NCI-H460 (cell line): ENCODE measurements around the gene DNMT3A. TPM values are rescaled to one million over a fixed set of nuclear protein-coding genes. Genes with fewer than 3 reads are reported as not detected.

ENCODE experiments used
- DNase-seq: peaks from one replicate; pipeline ENCODE4 v3.0.0-alpha.2; 2016; ENCODE audit warnings: low read depth; ENCODE audit errors: extremely low read depth
- polyA plus RNA-seq: library from polyadenylated mRNA; depleted of rRNA; stranded (reverse); fragments of >200 nt; gene quantifications from 2 replicates; pipeline ENCODE4 v1.2.3, GENCODE V29; 2014; cell fraction: nucleus; rRNA removed
- total RNA-seq: library from RNA; depleted of rRNA; stranded (reverse); fragments of >200 nt; shearing (Covaris generic); gene quantifications from 2 replicates; pipeline ENCODE4 v1.2.3, GENCODE V29; 2014; rRNA removed

The DNMT3A gene
- total RNA-seq: 4.3 and 4.9 TPM in 2 replicates
- polyA plus RNA-seq: 3.7 and 8.1 TPM in 2 replicates

DNA sequence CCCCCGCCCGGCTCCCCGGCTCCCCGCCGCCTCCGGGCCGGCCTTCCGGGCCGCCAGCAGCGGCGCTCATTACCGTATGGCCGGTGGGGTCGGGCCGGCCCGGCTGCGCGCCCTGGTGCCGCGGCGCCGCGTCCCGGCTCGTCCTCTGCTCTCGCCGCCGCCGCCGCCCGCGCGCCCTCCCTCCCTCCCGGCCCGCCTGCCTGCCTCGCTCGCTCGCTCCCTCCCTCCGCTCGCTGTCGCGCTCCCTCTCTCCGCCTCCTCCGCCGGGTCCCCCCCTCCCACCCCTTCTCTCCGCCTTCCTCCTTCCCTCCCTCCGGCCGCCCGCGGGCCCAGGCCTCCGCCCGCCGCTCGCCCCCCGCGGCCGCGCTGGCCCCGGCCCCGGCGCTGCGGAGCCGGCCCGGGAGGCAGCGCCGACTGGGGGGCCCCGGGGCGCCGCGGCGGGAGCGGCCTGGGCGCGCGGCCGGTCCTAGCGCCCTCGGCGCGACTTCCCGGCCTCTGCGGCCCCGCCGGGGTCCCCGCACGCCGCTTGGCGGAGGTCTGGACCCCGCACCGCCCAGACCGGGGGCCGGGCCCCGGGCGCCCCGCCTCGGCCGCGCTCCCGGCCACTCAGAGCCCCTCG is at the start of gene DNMT3A:
DNMT3A (minus strand) TSS at position 173 of the 619 bp plus-strand sequence. CDS start 27,941 bp downstream, outside the sequence.
- peak; percentile 47 for DNase-seq

DNA sequence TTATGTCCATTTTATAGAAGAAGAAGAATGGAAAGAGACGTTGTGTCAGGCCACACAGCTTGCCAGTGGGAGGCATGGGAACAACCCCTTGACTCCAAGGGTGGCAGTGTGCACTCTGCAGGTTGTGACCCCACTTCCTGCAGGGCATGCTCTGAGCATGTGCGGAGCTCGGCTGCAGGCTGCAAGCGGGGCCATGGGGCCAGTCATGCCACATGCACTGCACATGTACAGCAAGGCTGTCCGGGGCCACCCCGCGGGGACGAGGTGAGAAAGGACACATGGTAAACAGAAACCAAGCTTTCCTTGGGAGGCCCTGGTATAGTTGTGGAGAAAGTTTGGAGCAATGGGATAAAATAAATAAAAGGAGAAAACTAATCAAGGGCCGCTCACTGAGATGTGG is 47.4 kb upstream of the DNMT3A start:
- DNase-seq: no peak

DNA sequence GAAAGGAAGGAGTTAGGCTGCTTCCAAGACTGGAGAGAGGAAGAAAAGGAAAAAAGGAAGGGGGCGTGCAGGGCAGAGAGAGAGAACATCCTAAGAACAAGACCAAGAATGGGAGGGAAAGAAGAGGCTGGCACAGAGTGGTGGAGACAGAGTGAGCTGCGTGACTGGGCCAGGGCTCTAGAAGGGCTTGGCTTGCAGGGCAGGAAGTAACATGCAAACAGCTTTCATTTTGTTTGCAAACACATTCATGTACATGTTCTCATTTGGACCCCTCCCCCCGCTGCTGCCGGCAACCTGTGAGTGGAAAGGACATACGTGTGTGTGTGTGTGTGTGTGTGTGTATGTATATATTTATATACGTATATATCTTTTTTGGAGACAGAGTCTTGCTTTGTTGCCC is 46.8 kb upstream of the DNMT3A start:
- DNase-seq: no peak

DNA sequence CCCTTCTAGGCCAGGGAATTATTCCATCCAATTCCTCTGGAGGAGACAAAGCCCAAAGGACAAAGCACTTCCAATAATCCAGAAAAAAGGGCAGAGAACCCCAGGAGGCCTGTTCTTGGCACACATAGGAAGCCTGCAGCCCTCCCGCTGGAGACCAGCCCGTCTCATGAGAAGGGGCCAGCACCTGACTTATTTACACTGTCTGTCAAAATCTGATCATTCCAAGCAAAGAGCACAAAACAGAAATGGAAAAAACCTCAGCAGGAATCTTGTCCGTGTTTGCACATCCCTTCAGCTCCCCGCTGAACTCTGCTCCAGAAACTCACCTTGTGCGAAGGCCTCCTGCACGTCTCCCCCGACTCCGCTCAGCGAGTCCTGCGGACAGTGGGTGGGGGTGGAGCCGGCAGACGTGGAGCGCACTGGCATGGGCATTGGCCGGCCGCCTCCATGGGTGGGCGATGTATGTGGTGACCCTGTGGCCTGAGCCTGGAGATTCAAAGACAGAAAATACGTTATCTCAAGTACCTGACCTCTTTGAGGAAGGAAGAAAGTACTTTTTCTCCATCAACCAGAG is 46.2 kb upstream of the DNMT3A start:
- no peak for DNase-seq

DNA sequence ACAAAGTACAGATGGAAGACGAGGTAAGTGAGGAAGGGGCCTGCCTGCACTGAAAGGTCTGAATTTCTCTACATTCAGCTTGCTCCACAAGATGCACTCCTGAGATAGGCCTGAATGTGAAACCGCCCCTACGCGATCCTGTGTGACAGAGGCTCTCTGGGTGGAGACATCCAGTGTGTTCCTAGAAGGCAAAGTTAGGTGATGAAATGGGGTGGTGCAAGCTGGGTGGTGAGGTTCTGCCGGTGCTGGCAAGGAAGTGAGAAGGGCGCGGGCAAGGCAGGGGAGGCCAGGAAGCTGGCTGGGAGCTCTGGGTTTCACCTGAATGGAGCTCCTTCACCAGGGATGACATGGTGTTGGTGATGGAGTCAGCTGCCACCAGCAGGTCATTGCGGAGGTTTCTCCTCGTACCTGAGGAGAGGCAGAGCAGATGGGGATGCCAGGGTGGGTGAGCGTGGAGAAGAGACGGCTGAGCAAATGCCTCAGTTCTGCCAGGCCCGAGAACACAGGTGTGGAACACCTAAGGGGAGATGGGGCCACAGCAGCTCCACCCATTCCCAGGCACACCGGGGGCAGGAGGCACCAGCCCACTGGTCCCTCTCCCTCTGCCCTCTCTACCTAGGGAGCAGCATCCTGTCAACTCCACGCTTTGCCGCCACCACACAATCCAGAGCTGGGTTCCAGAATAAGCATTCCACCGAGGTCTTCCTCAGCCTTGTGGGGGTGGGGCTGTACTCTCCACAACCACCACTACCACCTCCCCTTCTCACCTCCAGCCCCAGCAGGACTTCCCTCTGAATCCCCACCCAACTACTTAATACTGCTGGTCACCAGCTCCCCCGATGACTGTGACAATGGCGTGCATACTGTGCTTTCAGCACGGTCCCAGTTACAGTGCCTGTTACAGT is 45.5 kb upstream of the DNMT3A start:
- DNase-seq: no peak

DNA sequence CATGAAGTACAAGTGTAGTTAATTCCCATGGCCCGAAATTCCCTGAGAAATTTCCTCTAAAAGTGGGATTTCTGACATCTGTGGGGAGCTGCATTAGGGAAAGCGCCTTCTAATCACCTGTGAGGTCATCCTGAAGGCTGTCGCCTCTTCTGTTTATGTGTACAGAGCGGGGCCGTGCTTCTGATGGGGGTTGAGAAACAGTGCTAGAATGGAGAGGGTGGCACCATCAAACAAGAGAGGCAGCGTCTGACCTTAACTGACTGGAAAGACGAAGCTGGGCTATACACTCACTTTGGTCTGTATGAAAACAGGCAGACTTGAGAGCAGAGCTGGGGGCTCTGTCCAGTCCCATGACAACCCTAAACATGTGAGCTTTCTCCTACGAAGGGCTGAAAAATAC is 44.2 kb upstream of the DNMT3A start:
- DNase-seq: no peak

DNA sequence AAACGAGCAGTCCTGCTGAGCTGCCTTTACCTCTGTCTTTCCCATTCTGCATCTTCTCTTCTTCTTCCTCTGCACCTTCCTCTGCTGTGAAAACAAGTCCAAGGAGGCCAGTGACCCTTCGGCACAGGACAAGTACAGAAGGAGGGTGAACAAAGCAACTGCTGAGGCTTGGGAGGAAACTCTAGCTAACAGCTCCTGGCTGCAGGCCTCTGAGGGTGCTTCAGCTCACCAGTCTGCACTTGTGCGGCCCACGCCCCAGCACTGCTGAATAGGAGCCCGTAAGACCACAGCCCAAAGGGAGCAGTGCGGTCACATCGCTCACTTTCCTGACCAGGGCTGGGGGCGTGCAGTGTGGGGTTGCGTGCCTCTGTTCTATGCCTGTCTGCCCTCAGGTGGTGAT is 42.1 kb upstream of the DNMT3A start:
- DNase-seq: no peak

DNA sequence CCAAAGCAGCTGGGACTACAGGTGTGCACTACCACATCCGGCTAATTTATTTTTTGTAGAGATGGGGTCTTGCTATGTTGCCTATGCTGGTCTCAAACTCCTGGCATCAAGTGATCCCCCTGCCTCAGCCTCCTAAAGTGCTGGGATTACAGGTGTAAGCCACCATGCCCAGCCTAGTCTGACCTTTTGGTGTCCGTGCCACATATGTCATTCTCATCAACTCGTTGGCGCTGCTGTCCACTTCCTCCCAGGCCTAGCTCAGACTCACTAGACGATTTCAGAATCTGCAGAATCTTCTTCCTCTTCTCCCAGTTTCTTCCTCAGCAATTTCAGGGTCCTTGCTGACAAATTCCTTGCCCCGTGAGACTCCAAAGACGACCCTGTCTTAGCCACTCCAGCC is 39.8 kb upstream of the DNMT3A start:
- DNase-seq: no peak

DNA sequence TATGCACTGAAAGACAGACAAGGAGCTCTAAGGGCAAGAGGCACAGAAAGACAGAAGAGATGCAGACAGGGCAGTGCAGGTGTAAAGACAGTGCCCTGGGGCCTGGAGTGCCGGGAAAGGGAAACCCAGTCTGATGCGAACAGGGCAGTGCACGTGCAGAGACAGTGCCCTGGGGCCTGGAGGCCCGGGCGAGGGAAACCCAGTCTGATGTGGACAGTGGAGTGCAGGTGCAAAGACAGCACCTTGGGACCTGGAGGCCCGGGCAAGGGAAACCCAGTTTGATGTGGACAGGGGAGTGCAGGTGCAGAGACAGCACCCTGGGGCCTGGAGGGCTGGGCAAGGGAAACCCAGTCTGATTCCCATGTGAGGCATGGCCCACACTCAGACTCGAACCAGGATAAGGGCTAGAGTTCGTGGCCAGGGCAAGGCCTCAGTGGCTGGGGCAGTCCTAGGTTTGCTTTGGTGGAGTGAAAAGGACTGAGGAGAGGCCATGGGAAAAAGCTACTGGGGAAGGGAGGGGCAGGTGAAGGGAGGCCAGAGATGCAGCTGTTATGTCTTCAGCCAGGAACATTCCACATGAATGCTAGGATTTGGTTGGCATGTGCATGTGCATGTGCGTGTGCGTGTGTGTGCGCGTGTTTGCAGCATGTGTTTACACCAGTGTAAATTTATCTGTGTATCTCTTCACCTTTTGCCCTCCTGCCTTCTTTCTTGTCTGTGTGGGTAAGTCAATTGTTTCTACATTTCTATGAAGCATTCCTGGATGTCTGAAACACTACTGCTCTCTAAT is 39.1 kb upstream of the DNMT3A start:
- no peak for DNase-seq

DNA sequence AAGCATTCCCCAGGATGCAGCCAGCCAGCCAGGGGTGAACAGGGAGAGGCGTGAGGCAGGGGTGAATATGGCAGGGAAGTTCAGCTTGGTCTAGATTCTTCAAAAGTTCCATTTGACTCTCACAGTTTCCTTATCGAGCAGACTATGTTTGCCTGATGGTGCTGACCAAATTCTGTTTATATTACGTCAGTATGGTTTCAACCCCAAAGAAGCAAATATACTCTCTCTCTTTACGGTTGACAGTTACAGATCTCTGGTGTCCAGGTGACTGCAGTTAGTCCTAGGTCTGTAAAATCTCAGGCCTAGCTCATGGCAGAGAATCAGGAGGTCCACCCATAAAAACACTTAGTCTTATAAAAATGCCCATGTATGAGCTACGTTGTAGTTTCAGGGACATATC is 38.3 kb upstream of the DNMT3A start:
- DNase-seq: no peak

DNA sequence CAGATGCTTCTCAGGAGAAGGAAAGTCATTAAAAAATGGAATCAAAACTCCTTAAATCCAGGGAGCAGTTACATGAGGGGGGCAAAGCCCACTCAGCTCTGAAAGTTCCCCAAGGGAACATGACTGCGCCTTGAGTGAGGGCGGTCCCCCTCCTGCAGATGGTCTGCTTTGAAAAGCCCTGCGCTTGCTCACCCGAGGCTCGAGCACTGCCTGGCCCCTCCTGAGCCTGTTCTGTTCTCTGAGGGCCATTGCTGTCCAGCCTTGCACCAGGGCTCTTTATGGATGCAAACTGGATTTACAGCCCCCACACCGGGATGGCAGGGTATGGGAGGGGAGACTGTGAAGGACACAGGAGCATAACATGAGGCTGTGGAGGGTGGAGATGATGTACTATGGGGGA is 37.8 kb upstream of the DNMT3A start:
- DNase-seq: no peak

DNA sequence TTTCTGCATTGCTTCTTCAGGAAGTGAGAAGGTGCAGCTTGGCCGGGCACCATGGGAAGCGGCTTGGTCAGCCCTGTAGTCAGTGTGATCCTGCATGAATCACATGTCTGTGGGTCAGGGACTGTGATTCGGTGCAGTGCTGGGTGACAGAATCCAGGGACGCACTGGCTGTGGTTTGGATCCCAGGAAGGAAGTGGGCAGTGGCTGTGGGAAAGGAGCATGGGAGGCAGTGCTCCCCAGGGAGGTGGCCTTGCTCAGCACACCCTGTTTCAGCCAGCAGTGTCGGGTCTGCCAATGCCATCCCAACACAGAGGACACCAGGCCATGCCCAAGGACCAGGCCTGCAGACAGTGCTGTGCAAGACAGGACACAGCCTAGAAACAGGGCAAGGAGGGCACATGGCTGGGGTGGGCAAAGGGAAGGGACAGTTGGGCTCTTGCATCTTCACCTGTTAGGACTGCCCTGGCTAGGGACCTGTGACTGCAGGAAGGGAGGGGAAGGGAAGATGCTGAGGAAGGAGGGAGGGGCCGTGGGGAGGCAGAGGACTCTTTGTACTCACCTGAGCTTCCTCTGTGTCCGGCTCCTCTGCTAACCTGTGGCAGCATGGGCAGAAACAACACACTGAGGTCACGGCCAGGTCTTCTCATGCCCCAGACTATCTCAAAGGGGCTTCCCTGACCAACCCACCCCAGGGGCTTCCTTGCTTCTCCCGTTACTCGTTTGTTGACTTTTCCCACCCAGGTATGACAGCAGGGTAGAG is 37.2 kb upstream of the DNMT3A start:
- DNase-seq: no peak

DNA sequence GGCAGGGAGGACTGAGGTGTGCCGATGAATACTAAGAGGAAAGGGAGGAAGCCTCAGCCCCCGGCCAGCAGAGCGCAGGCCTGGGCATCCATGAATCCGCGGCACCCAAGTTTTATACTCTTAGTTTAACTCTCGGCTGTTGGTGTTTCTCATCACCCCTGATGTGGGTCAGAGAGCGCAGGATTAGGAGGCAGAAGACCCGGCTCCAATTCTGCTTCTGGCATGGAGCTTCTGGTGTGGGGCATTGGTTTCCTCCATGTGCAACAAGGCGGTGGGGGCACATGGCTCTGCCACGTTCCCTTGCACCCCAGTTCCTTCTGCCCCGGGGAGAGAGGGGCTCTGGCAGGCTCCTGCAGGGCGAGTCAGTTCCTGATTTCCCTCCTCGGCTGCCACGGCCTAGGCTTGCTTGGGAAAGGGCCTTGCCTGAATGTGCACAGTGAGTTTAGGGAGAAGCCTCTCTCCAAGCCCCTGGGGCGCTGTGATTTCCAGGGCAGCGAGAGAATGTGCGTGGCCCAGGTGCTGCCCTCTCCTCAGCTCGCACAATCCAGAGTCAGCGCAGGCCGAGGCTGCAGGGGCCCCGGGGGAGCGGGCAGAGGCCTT is 36.2 kb upstream of the DNMT3A start:
- DNase-seq: no peak

DNA sequence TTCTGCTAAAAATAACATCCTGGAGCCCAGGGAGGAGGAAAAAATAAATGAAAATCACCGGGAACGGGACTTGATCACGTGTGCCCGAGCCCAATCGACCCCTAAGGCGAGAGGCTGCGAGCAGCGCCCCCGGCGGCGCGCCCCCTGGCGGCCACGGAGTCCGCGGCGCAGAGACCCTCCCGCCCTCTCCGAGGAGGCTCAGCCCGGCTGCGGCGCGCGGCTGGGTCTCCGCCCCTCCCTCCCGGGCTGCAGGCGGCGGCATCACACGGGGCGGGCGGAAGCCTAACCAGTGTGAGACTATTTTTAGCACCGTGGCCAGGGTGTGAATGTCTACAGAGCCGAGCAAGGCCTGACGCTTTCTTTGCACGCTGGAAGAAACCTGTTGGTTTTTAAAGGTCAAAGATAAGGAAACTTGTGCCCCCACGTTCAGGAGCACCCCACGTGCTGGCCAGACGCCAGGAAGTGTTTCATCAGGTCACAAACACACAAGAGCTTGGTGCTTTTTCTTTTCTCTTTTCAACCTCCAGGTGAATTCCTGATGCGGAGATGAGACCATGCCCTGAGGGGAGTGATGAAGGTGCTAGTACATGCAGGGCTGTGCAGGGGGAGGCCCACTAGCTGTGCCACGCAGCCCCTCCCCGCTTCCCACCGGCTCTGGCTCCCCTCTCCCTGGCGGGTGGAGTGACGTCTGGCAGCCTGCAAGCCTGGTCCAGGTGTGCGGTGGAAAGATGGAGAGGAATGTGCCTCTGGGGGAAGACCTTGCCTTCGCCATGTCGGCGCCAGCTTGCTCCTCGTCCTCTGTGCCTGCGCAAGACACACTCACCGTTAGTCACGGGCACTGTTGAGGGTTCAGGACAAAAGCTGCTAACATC is 35.3 kb upstream of the DNMT3A start:
- peak; percentile 71 for DNase-seq

DNA sequence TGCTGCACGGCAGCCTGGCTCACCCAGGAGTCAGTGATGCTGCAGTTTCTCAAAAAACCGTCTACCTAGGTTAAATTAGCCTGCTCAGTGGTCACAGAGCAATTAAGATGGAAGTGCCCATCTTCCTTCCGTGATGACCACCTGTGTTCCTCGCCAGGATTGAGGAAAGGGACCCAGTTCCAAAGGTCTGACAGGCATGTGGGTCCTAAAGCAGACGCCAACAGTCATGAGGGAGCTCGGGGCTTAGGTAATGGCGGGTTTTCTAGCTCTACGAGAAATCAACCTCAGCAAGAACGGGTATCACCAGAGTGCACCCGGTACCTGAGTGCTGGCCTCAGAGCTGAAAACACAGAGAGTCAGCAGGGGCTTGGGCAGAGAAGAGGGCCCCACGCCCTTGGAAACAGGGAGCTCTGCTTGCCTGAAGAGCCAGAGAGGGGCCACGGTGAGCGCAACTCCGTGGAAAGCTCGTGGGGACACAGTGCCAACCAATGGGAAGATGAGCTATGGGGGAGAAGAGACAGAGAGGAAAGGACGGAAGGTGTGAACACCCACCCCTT is 34.3 kb upstream of the DNMT3A start:
- no peak for DNase-seq

DNA sequence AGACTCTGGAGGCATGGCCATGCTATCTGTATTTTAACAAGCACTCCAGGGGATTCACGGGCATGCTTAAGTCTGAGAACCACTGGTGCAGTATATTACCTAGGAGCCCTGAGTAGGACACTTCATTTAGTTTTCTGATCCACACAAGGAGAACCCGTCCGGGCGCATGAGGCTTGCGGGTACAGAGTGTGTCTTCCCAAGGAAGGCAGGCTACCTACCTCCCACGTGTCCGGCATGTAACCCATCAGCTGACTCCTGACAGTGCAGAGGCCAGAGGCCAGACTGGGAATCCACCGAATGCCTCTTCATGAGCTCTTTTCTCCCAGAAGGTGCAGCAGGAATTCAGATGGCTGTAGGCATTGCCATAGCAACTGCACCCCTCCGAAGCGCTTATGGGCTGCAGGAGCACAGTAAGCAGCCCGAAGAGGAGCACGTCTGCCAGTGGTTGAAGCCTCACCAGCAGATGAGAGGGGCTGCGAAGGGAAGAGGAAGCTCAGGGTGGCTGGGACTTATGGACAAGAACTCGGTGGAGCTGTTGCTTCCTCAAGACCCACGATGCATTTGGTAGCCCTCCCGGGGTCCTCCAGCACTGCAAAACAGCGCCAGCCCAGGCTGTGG is 33.8 kb upstream of the DNMT3A start:
- no peak for DNase-seq

DNA sequence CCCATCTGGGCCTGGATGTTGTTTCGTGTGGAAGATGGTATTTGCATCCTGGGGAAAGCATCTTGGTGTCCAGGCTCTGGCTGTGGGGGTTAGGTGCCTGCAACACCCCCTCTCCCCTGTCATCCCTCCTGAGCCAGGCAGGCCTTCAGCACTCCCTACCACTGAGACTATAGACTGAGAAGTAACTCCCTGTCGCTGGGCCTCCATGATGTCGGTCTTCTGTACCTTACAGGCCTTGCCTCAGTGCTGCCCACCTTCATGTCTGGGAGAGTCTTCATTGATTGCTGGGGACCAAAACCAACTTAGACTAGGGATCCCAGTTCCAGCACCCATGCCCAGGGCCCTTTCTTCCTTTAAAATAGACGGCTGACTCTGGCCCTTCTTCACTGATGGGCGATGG is 33.1 kb upstream of the DNMT3A start:
- no peak for DNase-seq

DNA sequence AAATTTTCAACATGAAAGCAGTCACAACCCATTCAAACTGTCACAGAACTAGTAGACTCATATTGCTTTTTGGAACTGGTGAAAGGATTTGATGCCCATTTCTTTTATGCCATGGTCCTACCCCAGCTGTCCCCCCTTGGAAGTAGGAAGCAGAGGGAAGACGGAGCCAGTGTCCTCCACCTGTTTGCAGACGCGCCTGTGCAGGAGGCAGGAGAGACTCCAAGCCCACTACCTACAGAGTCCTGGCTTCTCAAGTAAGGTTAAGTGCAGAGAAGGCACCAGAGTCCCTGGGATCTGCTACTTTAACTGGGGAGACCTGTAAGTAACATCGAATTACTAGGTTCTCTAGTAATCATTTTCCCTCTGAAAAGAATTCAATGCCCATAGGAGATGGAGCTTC is 32.7 kb upstream of the DNMT3A start:
- no peak for DNase-seq
